ENCODE results near the gene PRR16. TPM values are rescaled to one million over a fixed set of nuclear protein-coding genes. Genes with fewer than 3 reads are reported as not detected.

The PRR16 gene
- total RNA-seq, 1 donor from 2014 or later, result 0.23 TPM

GRCh38 chr5:120538644-120539043, 74.5 kb downstream of the PRR16 start:
- no peak for DNase-seq (ENCODE audit: low read depth)
- no peak overlapping the region for H3K4me3 ChIP-seq (ENCODE audit: low read depth, low read length)
- no peak for TF ChIP-seq CTCF (conservative IDR thresholded peaks at IDR 0.05; ENCODE audit: low read depth, low read length)

- peak; percentile 32 for DNase-seq (ENCODE audit: low read depth)
- H3K4me3 ChIP-seq (ENCODE audit: low read depth, low read length), result no peak overlapping the region
- no peak for TF ChIP-seq CTCF (conservative IDR thresholded peaks at IDR 0.05; ENCODE audit: low read depth, low read length)
Observed at GRCh38 chr5:120539471-120539870, 75.4 kb downstream of the PRR16 start.

GRCh38 chr5:120540097-120540496, 76.0 kb downstream of the PRR16 start:
- H3K4me3 ChIP-seq (ENCODE audit: low read depth, low read length), result no peak overlapping the region
- no peak for TF ChIP-seq CTCF (conservative IDR thresholded peaks at IDR 0.05; ENCODE audit: low read depth, low read length)
- DNase-seq (ENCODE audit: low read depth), result no peak

GRCh38 chr5:120544043-120544442, 79.9 kb downstream of the PRR16 start:
- no peak for TF ChIP-seq CTCF (conservative IDR thresholded peaks at IDR 0.05; ENCODE audit: low read depth, low read length)
- no peak overlapping the region for H3K4me3 ChIP-seq (ENCODE audit: low read depth, low read length)
- DNase-seq (ENCODE audit: low read depth), result no peak

- DNase-seq (ENCODE audit: low read depth), result no peak
- no peak overlapping the region for H3K4me3 ChIP-seq (ENCODE audit: low read depth, low read length)
- TF ChIP-seq CTCF (conservative IDR thresholded peaks at IDR 0.05; ENCODE audit: low read depth, low read length), result no peak
Observed at GRCh38 chr5:120545007-120545406, 80.9 kb downstream of the PRR16 start.

- H3K4me3 ChIP-seq (ENCODE audit: low read depth, low read length), result no peak overlapping the region
- no peak for DNase-seq (ENCODE audit: low read depth)
- TF ChIP-seq CTCF (conservative IDR thresholded peaks at IDR 0.05; ENCODE audit: low read depth, low read length), result no peak
Observed at GRCh38 chr5:120545951-120546350, 81.9 kb downstream of the PRR16 start.

GRCh38 chr5:120546922-120547321, 82.8 kb downstream of the PRR16 start:
- TF ChIP-seq CTCF (conservative IDR thresholded peaks at IDR 0.05; ENCODE audit: low read depth, low read length), result no peak
- no peak overlapping the region for H3K4me3 ChIP-seq (ENCODE audit: low read depth, low read length)
- DNase-seq (ENCODE audit: low read depth), result no peak
